ENCODE results near the gene CCDC121. TPM values are rescaled to one million over a fixed set of nuclear protein-coding genes. Genes with fewer than 3 reads are reported as not detected.
A peak's percentile ranks its signal among the peaks of the same experiment; 100 is the strongest.
"Not testable (repeated sequence)": the region's sequence is repeated elsewhere in the genome, so short reads cannot be mapped to it uniquely, and the experiment has no call there.

The CCDC121 gene
- total RNA-seq, 2 donors from 2014 or later: 0.36 TPM; not detected in 1

- no peak overlapping the region for H3K4me3 Mint-ChIP-seq
- no peaks in the 10 kb centered on the region for H3K27me3 Mint-ChIP-seq
- peaks cover 35% of the 10 kb centered on the region for H3K36me3 Mint-ChIP-seq
- ATAC-seq: no peak
- DNase-seq (ENCODE audit: low spot score): no peak
- H3K4me1 Mint-ChIP-seq (ENCODE audit: low read depth in 2 of 2): peaks cover 8 to 9% of the 10 kb centered on the region in 2 donors
- H3K9me3 Mint-ChIP-seq: no peaks in the 10 kb centered on the region
- H3K27ac Mint-ChIP-seq: no peak overlapping the region
Measured at GRCh38 chr2:27651056-27651455, 22.2 kb upstream of the CCDC121 start.

- H3K27me3 Mint-ChIP-seq: no peaks in the 10 kb centered on the region
Measured at GRCh38 chr2:27647737-27648136, 18.9 kb upstream of the CCDC121 start.

GRCh38 chr2:27647289-27647688, 18.5 kb upstream of the CCDC121 start:
- no peaks in the 10 kb centered on the region for H3K9me3 Mint-ChIP-seq
- no peak overlapping the region for H3K4me3 Mint-ChIP-seq
- no peak for DNase-seq (ENCODE audit: low spot score)
- H3K27me3 Mint-ChIP-seq: no peaks in the 10 kb centered on the region
- no peak for ATAC-seq
- H3K4me1 Mint-ChIP-seq (ENCODE audit: low read depth in 2 of 2): peaks cover 0 to 3% of the 10 kb centered on the region in 2 donors
- H3K27ac Mint-ChIP-seq: no peak overlapping the region
- peaks cover 9% of the 10 kb centered on the region for H3K36me3 Mint-ChIP-seq

More at GRCh38 chr2:27647737-27648136, 18.9 kb upstream of the CCDC121 start:
- H3K9me3 Mint-ChIP-seq: no peaks in the 10 kb centered on the region
- DNase-seq (ENCODE audit: low spot score) (no peak), ATAC-seq (no peak)
- peaks cover 3 to 5% of the 10 kb centered on the region in 2 donors for H3K4me1 Mint-ChIP-seq (ENCODE audit: low read depth in 2 of 2)
- H3K27ac Mint-ChIP-seq: no peak overlapping the region
- no peak overlapping the region for H3K4me3 Mint-ChIP-seq
- H3K36me3 Mint-ChIP-seq: peaks cover 13% of the 10 kb centered on the region

- Mint-ChIP-seq H3K36me3 (peaks cover 15% of the 10 kb centered on the region), H3K4me3 (no peak overlapping the region), H3K4me1 (ENCODE audit: low read depth in 2 of 2) (peaks cover 0 to 3% of the 10 kb centered on the region in 2 donors), H3K27me3 (no peaks in the 10 kb centered on the region), H3K9me3 (no peaks in the 10 kb centered on the region), H3K27ac (no peak overlapping the region)
- DNase-seq (ENCODE audit: low spot score) (no peak), ATAC-seq (no peak)
Measured at GRCh38 chr2:27645197-27645596, 16.4 kb upstream of the CCDC121 start.

- no peaks in the 10 kb centered on the region for H3K27me3 Mint-ChIP-seq
Measured at GRCh38 chr2:27640722-27641245, 12.0 kb upstream of the CCDC121 start.

GRCh38 chr2:27638709-27639108, 9.9 kb upstream of the CCDC121 start:
- ATAC-seq (no peak), DNase-seq (ENCODE audit: low spot score) (no peak)
- Mint-ChIP-seq H3K4me3 (peak overlapping the region; percentile 58), H3K4me1 (ENCODE audit: low read depth in 2 of 2) (peaks cover 19 to 28% of the 10 kb centered on the region in 2 donors), H3K27me3 (no peaks in the 10 kb centered on the region), H3K27ac (peak overlapping the region; percentile 70 to 84), H3K9me3 (no peaks in the 10 kb centered on the region), H3K36me3 (peaks cover 36% of the 10 kb centered on the region)

More at GRCh38 chr2:27640722-27641245, 12.0 kb upstream of the CCDC121 start:
- Mint-ChIP-seq H3K9me3 (no peaks in the 10 kb centered on the region), H3K4me3 (no peak overlapping the region), H3K27ac (no peak overlapping the region), H3K36me3 (peaks cover 20% of the 10 kb centered on the region), H3K4me1 (ENCODE audit: low read depth in 2 of 2) (peaks cover 13 to 19% of the 10 kb centered on the region in 2 donors)
- no peak for ATAC-seq
- no peak for DNase-seq (ENCODE audit: low spot score)

GRCh38 chr2:27638037-27638637, 9.3 kb upstream of the CCDC121 start:
- Mint-ChIP-seq H3K4me1 (ENCODE audit: low read depth in 2 of 2) (peaks cover 19 to 28% of the 10 kb centered on the region in 2 donors), H3K36me3 (peaks cover 36% of the 10 kb centered on the region), H3K4me3 (peak overlapping the region; percentile 58), H3K27me3 (no peaks in the 10 kb centered on the region), H3K27ac (peak overlapping the region; percentile 70 to 84), H3K9me3 (no peaks in the 10 kb centered on the region)
- ATAC-seq (peak; percentile 91 to 95), DNase-seq (ENCODE audit: low spot score) (no peak)

- H3K27ac Mint-ChIP-seq: no peak overlapping the region
- H3K4me3 Mint-ChIP-seq: no peak overlapping the region
- peaks cover 19 to 28% of the 10 kb centered on the region in 2 donors for H3K4me1 Mint-ChIP-seq (ENCODE audit: low read depth in 2 of 2)
- H3K36me3 Mint-ChIP-seq: peaks cover 44% of the 10 kb centered on the region
- no peaks in the 10 kb centered on the region for H3K9me3 Mint-ChIP-seq
- ATAC-seq (no peak), DNase-seq (ENCODE audit: low spot score) (no peak)
- no peaks in the 10 kb centered on the region for H3K27me3 Mint-ChIP-seq
Measured at GRCh38 chr2:27636766-27637165, 8.0 kb upstream of the CCDC121 start.

GRCh38 chr2:27634291-27634690, 5.5 kb upstream of the CCDC121 start:
- H3K4me1 Mint-ChIP-seq (ENCODE audit: low read depth in 2 of 2): peaks cover 26 to 40% of the 10 kb centered on the region in 2 donors
- ATAC-seq: no peak
- peaks cover 42% of the 10 kb centered on the region for H3K36me3 Mint-ChIP-seq
- DNase-seq (ENCODE audit: low spot score): no peak
- H3K27ac Mint-ChIP-seq: no peak overlapping the region
- no peaks in the 10 kb centered on the region for H3K27me3 Mint-ChIP-seq
- H3K9me3 Mint-ChIP-seq: no peaks in the 10 kb centered on the region
- H3K4me3 Mint-ChIP-seq: no peak overlapping the region

- H3K27ac Mint-ChIP-seq; H3K9me3 Mint-ChIP-seq; ATAC-seq; H3K4me3 Mint-ChIP-seq; H3K27me3 Mint-ChIP-seq; DNase-seq (ENCODE audit: low spot score): not testable (repeated sequence)
- Mint-ChIP-seq H3K36me3 (peaks cover 27% of the 10 kb centered on the region), H3K4me1 (ENCODE audit: low read depth in 2 of 2) (peaks cover 17 to 19% of the 10 kb centered on the region in 2 donors)
Measured at GRCh38 chr2:27630257-27630656, 1.4 kb upstream of the CCDC121 start.

GRCh38 chr2:27627963-27628766, 647 bp downstream of the CCDC121 start:
- no peak overlapping the region for H3K27ac Mint-ChIP-seq
- DNase-seq (ENCODE audit: low spot score) (no peak), ATAC-seq (peak; percentile 27 to 37)
- H3K4me3 Mint-ChIP-seq: no peak overlapping the region
- no peaks in the 10 kb centered on the region for H3K9me3 Mint-ChIP-seq
- peaks cover 12 to 16% of the 10 kb centered on the region in 2 donors for H3K4me1 Mint-ChIP-seq (ENCODE audit: low read depth in 2 of 2)
- no peaks in the 10 kb centered on the region for H3K27me3 Mint-ChIP-seq
- H3K36me3 Mint-ChIP-seq: peaks cover 15% of the 10 kb centered on the region

GRCh38 chr2:27626921-27627320, 1.9 kb downstream of the CCDC121 start:
- not testable (repeated sequence) for ATAC-seq
- H3K36me3 Mint-ChIP-seq: peaks cover 19% of the 10 kb centered on the region

GRCh38 chr2:27626323-27626722, 2.5 kb downstream of the CCDC121 start:
- H3K27me3 Mint-ChIP-seq; H3K4me3 Mint-ChIP-seq; H3K9me3 Mint-ChIP-seq; DNase-seq (ENCODE audit: low spot score); H3K27ac Mint-ChIP-seq; ATAC-seq: not testable (repeated sequence)
- H3K36me3 Mint-ChIP-seq: peaks cover 13% of the 10 kb centered on the region
- H3K4me1 Mint-ChIP-seq (ENCODE audit: low read depth in 2 of 2): peaks cover 12 to 16% of the 10 kb centered on the region in 2 donors

More at GRCh38 chr2:27626921-27627320, 1.9 kb downstream of the CCDC121 start:
- H3K27ac Mint-ChIP-seq; H3K27me3 Mint-ChIP-seq; H3K9me3 Mint-ChIP-seq; H3K4me3 Mint-ChIP-seq; DNase-seq (ENCODE audit: low spot score): not testable (repeated sequence)
- H3K4me1 Mint-ChIP-seq (ENCODE audit: low read depth in 2 of 2): peaks cover 12 to 16% of the 10 kb centered on the region in 2 donors

- DNase-seq (ENCODE audit: low spot score) (no peak), ATAC-seq (no peak)
- Mint-ChIP-seq H3K9me3 (no peaks in the 10 kb centered on the region), H3K27ac (no peak overlapping the region), H3K4me1 (ENCODE audit: low read depth in 2 of 2) (peaks cover 0 to 9% of the 10 kb centered on the region in 2 donors), H3K4me3 (no peak overlapping the region), H3K36me3 (peaks cover 23% of the 10 kb centered on the region), H3K27me3 (no peaks in the 10 kb centered on the region)
Measured at GRCh38 chr2:27624943-27625342, 3.9 kb downstream of the CCDC121 start.

Measured in natural killer cell treated with Interleukin-12 subunit alpha and Interleukin-12 subunit beta and Interleukin-15 and Interleukin-18, amount 100 ng/mL, for 72 hours (primary cell).